OCI-LY1 (cell line): ENCODE data around the gene SPECC1L.
"Not testable (repeated sequence)": the region's sequence is repeated elsewhere in the genome, so short reads cannot be mapped to it uniquely, and the experiment has no call there.

Source experiments
- CTCF ChIP-seq: fragments of 200-600 bp; sonication (generic), shearing (Covaris generic); IDR thresholded peaks from 2 replicates; pipeline ENCODE4 v1.5.1; 2017; ENCODE audit warnings: mild to moderate bottlenecking, antibody characterized with exemption, low read length, moderate library complexity, mixed read lengths
- EZH2 ChIP-seq: fragments of 200-600 bp; sonication (generic), shearing (Covaris generic); IDR thresholded peaks from 2 replicates; pipeline ENCODE4 v1.8.0; 2017; ENCODE audit warnings: borderline replicate concordance, mixed run types, mild to moderate bottlenecking, antibody characterized with exemption, low read length, moderate library complexity, mixed read lengths

- not testable (repeated sequence) for TF ChIP-seq EZH2, CTCF
Measured at GRCh38 chr22:24287212-24287611, 16.6 kb downstream of the SPECC1L start.
